NCI-H1048 (cell line): ENCODE results near the gene SHMT2.
A peak's percentile ranks its signal among the peaks of the same experiment; 100 is the strongest.

Experiments used
- DNase-seq: peaks from one replicate; lab custom pipeline; 2025; lab: John Stamatoyannopoulos, UW

Gene SHMT2

GRCh38 chr12:57215065-57215464 lies 14.4 kb upstream of the SHMT2 start:
- no peak for DNase-seq

- no peak for DNase-seq
These were observed 13.9 kb upstream of the SHMT2 start for GRCh38 chr12:57215668-57216013.

- peak; percentile 52 for DNase-seq
These were observed 13.2 kb upstream of the SHMT2 start, which contains the start of gene NXPH4 for GRCh38 chr12:57216014-57216911. NXPH4 (plus strand) TSS chr12:57216794; CDS start chr12:57216970, 176 bp downstream.

- DNase-seq = no peak
These were observed 12.3 kb upstream of the SHMT2 start for GRCh38 chr12:57216921-57217879.

GRCh38 chr12:57218030-57218853 lies 11.3 kb upstream of the SHMT2 start:
- no peak for DNase-seq

- DNase-seq = no peak
These were observed 10.1 kb upstream of the SHMT2 start for GRCh38 chr12:57219205-57219992.

- no peak for DNase-seq
These were observed 9.3 kb upstream of the SHMT2 start for GRCh38 chr12:57219993-57220754.

GRCh38 chr12:57220770-57221168 lies 8.7 kb upstream of the SHMT2 start:
- no peak for DNase-seq

GRCh38 chr12:57221169-57221917 lies 8.2 kb upstream of the SHMT2 start:
- DNase-seq = no peak

GRCh38 chr12:57222286-57223190 lies 7.0 kb upstream of the SHMT2 start:
- DNase-seq = no peak

- DNase-seq = no peak
These were observed 6.0 kb upstream of the SHMT2 start for GRCh38 chr12:57223191-57224165.

GRCh38 chr12:57224278-57224972 lies 5.1 kb upstream of the SHMT2 start:
- no peak for DNase-seq

- DNase-seq = no peak
These were observed 4.4 kb upstream of the SHMT2 start for GRCh38 chr12:57224973-57225679.

- no peak for DNase-seq
These were observed 3.8 kb upstream of the SHMT2 start for GRCh38 chr12:57225680-57226210.

- DNase-seq = no peak
These were observed 2.8 kb upstream of the SHMT2 start for GRCh38 chr12:57226588-57227314.
